Ecto neural progenitor cell (in vitro differentiated cells): ENCODE measurements around the gene ICA1.
"Not testable (repeated sequence)": the region's sequence is repeated elsewhere in the genome, so short reads cannot be mapped to it uniquely, and the experiment has no call there.

Experiments used
- DNase-seq: peaks from one replicate; pipeline ENCODE4 v3.0.0-alpha.2; 2018; ENCODE audit warnings: low spot score

Gene ICA1

DNA sequence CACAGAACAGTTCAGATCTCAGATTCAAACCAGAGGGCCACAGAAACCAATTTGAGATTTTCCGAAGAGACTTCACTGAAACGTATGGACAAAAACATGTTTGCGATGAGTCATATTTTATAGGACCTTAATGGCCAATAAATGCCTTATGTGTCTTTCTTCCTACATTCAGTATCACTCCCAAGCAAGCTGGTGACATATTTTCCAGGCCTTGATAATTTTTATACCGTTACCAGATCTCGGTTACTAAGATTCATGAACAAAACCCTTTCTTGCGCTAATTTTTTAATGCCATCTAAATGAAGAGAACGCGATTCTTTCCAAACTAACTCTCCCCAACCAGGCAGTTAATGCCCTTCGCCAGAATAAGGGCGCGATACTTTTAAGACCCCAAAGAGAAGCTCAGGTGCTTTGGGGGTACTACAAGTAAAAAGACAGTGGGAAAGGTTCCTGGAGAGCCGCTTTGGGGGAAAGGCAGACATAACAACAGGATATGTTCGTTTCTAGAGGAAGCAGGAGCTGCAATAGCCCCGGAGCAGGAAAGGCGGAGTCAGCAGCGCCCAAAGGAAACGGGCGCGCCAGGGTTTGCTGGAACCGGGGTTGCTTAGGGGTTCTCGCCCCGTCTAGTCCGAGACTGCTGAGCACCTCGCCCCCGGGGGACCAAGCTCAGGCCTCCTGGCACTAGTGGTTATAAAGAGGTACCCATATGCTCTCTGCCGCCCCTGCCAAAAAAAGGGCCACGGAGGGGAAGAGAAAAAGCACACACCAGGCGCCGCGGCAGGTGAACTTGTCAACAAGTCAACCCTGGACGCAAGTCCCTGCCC, 884 bp downstream of the ICA1 start:
- no peak for DNase-seq

DNA sequence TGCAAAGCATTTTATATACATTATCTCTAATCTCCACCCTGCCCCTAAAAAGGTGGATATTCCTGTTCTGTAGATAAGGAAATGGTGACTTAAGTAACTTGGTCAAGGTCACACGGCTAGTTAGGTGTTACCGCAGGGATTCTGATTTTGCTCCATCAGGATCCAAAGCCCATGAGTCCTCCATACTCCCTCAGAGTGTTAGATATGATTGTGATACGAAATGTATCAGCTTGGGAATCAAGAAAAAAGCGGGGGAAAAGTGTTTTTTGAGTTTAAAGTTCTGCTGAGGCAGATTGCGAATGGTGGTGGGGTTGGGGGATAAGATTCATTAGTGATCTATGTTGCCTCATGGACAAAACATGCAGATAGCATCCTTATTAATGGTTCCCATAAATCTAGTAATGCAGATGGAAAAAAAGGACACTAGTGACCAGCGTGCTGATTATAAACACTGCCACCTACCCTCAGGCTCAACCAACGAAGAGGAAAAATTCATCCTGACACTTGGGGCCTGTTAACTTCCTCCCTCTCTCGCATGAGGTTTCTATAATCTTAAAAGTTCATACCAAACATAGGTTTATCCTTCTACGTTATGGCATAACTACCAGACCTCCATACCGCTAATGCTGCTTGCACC, 2.3 kb downstream of the ICA1 start:
- DNase-seq = no peak

DNA sequence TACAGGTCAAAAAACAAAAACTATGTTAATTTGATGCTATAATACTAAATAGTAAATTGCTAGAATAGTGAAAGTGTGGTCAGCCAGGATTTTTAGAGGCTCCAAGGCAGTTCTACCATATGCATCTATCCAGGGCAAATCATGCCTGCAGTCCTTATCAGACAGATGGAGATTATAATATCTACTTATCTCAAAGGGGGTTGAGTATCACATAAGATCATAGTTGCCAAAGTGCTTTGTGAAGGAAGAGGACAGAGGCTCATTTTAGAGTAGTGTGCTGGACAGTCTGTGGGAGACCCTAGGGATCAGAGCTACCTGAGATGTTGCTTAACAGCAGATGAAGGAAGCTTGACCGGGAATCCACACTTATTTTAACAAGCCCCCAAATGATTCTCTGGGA, 3.2 kb downstream of the ICA1 start:
- no peak for DNase-seq

DNA sequence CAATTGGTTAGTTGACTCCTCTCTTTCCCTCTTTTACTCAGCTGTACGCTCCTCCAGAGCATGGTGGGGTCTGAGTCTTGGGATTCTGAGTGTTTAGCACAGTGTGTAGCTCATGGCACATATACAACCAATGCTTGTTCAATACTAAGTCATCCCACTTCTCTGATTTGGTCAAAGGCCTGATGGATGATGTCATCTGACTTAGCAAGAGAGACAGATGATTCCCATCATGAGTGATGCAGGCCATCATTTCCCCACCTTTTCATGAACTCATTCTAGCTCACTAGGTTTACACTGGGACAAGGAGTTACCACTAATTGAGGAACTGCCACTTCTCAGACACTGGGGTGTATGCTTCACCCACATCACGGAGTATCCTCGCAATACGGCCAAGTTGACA, 3.8 kb downstream of the ICA1 start:
- DNase-seq = no peak

DNA sequence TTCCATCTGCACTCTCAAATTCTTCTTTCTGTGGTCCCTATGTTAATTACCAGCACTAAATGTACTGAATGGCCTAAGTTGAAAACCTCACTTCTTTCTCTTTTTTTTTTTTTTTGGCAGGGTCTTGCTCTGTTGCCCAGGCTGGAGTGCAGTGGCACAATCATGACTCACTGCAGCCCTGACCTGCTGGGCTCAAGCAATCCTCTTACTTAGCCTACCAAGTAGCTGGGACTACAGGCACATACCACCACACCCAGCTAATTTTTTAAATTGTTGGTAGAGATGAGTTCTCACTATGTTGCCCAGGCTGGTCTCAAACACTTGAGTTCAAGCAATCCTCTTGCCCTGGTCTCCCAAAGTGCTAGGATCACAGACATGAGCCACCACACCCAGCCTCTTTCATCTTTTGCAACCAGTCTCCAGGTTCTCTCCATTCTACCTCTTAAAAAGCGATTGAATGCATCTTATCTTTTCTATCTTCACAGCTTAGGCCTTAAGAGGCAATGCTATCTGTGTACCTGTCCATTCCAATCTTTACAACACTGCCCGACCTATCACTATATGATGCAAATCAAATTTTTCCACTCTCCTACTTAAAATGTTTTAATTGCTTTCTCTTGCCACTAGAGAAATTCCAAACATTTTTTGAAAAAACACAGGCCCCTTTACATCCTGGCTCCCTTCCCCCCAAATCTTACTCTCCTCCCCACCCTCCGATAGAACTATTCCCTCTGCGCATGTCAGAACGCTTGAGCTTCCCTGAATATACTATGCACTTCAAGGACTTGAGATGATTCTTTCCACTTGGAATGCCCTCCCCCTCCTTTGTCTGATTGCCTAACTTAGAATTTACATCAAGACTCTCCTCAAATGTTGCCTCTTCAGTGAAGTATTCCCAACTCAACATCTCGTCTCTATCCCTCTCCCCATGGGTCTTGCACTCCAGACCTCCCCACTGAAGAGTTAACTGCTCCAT, 6.0 kb downstream of the ICA1 start:
- DNase-seq = no peak

DNA sequence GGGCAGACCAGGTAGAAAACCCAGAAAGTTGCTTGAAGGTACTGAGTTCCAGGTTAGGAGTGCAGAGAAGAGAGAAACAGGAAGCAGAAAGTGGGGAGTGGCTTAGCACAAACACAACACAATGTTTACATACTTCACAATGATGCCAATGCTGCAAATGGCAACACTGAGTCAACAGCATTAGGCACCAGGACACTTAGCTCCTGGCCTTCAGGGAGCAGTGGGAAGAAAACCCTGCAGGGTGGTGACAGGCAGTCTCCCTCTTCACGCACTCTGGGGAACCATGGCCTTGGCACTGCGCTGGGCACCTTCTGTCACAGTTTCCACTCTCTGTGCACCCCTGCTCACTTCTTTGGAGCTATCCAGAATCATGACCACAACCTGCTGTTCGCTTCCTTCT, 7.3 kb downstream of the ICA1 start:
- no peak for DNase-seq

DNA sequence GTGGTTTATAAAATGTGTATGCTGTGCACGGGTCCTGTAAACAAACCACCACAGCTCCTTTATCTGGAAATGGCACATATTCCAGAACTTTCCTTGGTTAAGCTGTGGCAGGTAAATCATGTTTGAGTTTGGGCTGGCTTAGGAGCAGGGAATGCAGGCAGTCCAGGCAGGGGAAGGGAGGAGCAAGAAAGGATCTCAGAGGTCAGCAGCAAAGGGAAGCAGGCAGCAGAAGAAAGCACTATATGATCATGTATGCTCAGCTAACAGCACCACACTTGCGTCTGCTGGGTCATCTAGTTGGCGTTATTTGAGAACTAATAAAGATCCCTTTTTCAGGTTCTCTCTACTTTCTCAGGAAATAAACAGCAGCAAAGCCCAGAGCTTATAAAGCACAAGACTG, 7.8 kb downstream of the ICA1 start:
- no peak for DNase-seq

DNA sequence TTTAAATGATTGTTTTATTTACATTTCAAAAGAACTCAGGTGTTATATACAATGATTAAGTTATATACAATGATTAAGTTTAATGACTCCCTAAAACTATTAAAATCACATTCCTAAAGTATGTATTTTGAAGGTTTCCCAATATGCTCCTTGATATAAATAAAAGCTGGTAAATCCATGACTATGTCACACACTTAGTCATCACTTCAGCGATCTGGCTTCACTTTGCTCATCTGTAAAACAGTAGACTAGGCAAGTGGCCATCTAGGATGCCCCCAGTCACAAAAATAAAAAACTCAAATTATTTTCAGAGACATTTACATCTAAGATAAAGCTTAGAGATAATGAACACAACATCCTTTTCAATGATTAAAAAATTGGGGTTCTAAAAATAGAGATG, 10.8 kb downstream of the ICA1 start:
- no peak for DNase-seq

DNA sequence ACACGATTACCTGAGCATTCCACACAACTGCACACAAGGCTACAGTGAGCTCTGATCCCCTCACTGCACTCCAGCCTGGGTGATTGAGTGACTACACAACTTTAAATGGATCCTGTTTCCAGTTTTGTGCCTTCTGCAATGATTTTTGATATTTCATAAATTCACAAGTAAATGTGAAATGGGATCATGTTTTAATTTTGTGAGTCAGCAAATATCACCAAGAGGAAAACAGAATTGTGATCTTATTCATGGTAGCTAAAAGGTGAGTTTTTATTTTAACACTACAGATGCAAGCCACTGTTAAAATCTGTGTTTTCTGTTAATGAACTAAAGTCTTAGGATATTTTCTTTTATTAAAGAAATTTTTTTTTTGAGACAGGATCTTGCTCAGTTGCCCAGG, 11.4 kb downstream of the ICA1 start:
- no peak for DNase-seq

DNA sequence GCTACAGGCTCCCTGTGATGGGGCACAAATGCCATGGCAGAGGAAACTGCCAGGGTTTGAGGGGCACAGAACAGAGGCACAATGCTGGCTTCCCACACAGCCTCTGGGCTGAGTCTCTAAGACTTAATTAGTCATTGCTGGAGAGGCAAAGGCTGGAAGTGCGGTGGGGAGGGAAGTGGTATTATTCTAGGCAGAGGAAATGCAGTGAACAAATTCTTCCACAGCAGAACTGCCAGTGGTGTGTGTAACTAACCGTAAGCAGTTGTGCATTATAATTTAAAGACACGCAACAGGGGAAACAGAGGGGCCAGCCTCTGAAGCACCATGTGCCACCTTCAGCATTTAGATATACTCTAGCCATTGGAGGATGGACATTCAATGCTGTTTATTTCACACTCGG, 12.8 kb downstream of the ICA1 start:
- DNase-seq = no peak

DNA sequence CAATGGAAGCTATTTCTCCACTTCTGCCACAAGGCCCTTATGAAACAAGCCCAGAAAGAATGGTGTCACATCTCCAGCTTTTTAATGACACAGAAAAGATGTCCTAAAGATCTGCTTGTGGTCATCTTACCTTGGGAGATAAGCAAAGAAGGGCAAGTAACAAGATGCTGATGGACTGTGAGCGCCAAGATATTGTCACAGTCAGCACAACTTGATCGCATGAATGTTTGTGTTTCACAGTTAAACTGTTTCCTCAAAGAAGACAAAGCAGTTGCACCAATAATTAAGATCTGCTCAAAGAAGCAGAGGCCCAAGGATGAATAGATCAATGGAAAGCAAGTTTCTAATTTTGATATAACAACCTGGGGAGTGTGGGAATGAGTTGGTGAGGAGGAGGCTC, 15.9 kb downstream of the ICA1 start:
- no peak for DNase-seq

DNA sequence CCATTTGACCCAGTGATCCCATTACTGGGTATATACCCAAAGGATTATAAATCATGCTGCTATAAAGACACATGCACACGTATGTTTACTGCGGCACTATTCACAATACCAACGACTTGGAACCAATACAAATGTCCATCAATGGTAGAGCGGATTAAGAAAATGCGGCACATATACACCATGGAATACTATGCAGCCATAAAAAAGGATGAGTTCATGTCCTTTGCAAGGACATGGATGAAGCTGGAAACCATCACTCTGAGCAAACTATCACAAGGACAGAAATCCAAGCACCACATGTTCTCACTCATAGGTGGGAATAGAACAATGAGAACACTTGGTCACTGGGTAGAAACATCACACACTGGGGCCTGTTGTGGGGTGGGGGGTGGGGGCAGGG, 16.9 kb downstream of the ICA1 start:
- DNase-seq = not testable (repeated sequence)

DNA sequence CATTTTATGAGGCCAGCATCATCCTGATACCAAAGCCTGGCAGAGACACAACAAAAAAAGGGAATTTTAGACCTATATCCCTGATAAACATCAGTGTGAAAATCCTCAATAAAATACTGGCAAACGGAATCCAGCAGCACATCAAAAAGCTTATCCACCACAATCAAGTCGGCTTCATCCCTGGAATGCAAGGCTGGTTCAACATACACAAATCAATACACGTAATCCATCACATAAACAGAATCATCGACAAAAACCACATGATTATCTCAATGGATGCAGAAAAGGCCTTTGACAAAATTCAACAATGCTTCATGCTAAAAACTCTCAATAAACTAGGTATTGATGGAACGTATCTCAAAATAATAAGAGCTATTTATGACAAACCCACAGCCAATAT, 18.9 kb downstream of the ICA1 start:
- not testable (repeated sequence) for DNase-seq

DNA sequence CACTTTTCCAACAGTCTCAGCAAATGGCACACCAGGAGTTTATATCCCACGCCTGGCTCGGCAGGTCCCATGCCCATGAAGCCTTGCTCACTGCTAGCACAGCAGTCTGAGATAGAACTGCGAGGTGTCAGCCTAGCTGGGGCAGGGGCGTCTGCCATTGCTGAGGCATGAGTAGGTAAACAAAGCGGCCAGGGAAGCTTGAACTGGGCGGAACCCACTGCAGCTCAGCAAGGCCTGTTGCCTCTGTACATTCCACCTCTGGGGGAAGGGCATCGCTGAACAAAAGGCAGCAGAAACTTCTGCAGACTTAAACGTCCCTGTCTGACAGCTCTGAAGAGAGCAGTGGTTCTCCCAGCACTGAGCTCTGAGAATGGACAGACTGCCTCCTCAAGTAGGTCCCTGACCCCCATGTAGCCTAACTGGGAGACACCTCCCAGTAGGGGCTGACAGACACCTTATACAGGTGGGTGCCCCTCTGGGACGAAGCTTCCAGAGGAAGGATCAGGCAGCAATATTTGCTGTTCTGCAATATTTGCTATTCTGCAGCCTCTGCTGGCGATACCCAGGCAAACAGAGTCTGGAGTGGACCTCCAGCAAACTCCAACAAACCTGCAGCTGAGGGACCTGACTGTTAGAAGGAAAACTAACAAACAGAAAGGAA, 22.1 kb downstream of the ICA1 start:
- not testable (repeated sequence) for DNase-seq

DNA sequence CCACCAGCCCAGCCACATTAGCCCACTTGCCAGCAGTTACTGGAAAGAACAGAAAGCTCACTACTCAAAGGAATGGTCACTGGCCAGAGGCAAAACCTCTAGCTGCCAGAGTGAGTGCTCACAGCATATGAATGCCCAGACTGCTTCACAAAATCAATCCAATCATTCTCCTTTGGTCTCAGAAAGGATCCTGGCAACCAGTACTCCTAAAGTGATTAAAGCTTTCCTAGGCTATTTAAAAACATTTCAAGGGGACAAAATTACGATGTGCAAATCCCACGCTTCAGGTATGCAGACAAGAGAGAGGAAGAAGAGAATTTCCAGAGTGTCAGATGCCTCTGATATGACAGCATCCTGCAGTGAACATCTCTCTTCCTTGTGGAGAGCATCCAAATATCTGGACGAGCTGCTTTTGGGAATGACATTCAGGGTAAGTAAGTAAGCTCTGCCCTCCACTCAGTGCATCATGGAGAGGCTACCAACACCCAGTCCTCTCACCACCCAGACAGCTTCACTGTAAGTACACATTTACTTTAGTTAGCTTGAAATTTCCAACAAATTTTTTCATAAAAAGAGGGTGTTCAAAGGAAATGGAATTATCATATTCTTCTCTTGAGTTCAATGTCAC, 25.1 kb downstream of the ICA1 start:
- DNase-seq = no peak

DNA sequence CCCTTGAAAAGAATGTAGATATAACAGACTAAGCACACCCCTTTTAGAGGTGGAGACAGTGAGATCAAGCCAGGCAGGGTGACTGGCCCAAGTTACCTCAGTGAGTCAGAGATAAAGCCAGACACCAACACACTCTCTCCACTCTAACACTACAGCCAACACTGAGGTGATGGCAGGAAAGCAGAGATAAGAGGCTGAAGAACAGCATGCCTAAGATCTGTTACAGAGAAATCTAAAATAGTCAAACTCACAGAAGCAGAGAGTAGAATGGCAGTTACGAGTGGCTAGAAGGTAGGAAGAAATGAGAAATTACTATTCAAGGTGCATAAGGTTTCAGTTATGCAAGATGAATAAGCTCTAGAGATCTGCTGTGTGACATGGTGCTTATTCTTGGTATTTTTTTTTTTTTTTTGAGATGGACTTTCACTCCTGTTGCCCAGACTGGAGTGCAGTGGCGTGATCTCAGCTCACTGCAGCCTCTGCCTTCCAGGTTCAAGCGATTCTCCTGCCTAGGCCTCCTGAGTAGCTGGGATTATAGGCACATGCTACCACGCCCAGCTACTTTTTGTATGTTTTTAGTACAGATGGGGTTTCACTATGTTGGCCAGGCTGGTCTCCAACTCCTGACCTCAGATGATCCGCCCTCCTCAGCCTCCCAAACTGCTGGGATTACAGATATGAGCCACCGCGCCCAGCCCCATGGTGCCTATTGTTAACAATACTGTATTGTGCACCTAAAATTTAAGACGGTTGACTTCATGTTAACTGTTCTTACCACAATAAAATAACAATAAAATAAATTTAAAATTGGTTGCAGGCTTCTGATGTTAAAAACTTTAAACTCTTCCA, 28.7 kb downstream of the ICA1 start:
- no peak for DNase-seq

DNA sequence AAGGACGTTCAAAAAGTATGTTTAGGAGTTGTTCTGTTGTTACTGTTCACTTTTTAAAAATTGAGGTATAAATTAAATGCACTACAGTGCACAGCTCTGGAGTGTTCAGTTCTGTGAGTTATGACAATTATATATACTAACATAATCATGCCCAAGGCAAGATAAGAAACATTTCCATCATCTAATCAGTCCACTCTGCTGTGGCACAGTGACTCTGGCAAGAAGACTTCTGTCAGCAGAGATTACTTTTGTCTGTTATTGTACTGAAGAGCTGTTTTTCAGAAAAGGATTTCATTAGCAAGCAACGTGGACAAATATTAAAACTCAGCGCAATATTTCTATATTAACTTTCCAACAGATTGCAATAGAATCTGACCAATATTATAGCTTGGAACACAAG, 32.0 kb downstream of the ICA1 start:
- no peak for DNase-seq

DNA sequence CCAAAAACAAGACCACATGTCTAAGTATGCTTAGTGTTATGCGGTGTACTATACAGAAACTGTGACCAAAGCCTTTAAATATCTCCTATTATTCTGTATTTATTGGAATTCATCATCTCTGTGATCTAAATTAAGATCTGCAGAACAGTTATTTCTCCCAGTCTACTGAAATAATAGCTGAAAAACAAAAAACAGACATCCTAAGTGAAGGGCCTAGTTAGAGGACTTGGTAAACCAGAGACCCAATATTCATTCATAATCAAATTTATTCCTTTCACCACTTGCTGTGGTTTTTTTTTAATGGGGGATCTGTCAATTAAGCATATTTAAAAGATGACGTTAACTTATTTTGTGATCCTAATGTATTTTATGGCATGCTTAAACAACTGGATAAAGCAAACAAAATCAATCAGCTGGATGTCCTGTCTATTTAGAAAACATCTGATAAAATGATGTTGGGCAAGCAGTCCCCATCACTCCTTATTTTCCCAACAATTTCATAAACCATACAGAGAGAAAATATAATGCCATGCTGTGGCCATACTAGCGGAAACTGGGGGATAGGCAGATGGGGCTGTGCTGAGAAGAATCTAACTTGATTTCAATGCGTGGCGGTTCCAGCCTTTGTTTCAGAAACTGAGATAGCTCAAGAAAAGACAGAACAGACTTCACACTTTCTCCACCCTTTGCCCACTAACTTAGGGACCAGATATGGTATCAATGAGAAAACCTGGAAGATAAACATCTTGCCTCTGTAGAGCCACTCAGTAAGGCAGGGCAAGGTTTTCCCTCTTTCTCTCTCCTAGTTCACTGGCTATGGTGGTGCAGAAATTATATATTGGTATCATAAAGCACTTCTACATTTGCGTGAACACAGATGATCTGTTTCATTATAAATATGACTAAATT, 32.9 kb downstream of the ICA1 start:
- DNase-seq = no peak

DNA sequence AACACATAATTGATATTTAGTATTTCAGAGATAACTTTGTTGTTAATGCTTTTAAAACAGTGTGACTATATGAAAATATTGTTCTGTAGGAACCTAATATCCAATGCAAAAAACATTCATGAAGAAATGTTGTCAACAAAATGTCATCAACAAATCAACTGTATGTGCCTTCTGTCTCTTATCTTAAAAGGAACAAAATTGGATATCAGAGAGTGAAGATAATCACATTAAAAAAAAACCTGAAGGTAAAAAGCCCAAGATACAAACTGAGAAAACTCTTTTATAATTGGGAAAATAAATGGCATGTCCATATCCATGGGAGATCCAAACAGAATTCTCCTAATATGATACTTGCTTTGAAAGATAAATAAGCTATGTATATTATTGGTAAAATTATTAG, 33.9 kb downstream of the ICA1 start:
- no peak for DNase-seq

DNA sequence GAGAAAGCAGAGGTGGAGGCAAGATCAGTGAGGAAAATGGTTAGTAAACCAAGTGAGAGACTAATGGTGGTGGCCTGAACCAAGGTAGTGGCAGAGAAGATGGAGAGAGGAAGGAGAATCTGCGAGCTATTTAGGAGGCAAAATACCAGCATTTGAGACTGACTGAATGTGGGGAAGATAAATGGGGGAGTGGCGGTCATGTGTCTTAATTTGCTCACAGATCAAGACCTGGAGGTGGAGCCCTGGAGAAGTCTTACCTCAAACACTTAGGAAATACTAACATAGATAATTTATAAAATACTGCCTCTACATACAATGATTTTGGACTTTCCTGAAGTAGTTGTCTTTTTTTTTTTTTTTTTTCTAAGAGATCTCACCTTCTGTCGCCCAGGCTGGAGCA, 34.7 kb downstream of the ICA1 start:
- DNase-seq = no peak
